ENCODE measurements around the gene ZBTB34. TPM values are rescaled to one million over a fixed set of nuclear protein-coding genes. Genes with fewer than 3 reads are reported as not detected.

Gene ZBTB34
- total RNA-seq, 6 experiments from 2014 or later, result 2.0 to 3.4 (median 2.3) TPM

DNA sequence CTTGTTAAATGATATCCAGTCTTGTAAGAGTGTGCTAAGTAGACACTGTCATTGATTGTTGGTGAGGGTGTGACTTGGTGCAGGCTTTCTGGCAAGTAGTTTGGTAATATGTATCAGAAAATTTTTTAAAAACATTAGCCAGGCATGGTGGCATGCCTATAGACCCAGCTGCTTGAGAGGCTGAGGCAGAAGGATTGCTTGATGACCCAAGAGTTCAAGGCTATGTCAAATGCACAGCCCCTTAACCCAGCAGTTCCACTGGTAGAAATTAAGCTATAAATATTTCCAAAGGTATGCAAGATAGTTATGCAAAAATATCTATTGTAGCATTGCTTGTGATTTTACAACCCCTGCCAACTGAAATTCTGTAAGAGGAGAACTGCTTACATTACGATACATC lies 31.4 kb upstream of the ZBTB34 start:
- Histone ChIP-seq H3K4me1 (peaks cover 0 to 5% (median 0%) of the 10 kb centered on the region in 4 donors), H3K27me3 (no peaks in the 10 kb centered on the region), H3K4me3 (no peak overlapping the region), H3K9me3 (no peaks in the 10 kb centered on the region), H3K36me3 (peaks cover 0 to 18% (median 15%) of the 10 kb centered on the region in 4 donors), H3K27ac (no peak overlapping the region)
- intact Hi-C loops (cut with DNase I), result no loop called here
- TF ChIP-seq, protein P1, sequence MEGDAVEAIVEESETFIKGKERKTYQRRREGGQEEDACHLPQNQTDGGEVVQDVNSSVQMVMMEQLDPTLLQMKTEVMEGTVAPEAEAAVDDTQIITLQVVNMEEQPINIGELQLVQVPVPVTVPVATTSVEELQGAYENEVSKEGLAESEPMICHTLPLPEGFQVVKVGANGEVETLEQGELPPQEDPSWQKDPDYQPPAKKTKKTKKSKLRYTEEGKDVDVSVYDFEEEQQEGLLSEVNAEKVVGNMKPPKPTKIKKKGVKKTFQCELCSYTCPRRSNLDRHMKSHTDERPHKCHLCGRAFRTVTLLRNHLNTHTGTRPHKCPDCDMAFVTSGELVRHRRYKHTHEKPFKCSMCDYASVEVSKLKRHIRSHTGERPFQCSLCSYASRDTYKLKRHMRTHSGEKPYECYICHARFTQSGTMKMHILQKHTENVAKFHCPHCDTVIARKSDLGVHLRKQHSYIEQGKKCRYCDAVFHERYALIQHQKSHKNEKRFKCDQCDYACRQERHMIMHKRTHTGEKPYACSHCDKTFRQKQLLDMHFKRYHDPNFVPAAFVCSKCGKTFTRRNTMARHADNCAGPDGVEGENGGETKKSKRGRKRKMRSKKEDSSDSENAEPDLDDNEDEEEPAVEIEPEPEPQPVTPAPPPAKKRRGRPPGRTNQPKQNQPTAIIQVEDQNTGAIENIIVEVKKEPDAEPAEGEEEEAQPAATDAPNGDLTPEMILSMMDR (IDR thresholded peaks at IDR 0.05), result no peak
- TF ChIP-seq POLR2A (IDR thresholded peaks at IDR 0.05), result no peak
- ATAC-seq (no peak), DNase-seq (no peak)
- 100% methylated on average over 1 of the region's 1 CpG for WGBS (ENCODE audit: insufficient coverage, low coverage, low lambda C conversion rate, missing lambda C conversion rate)

DNA sequence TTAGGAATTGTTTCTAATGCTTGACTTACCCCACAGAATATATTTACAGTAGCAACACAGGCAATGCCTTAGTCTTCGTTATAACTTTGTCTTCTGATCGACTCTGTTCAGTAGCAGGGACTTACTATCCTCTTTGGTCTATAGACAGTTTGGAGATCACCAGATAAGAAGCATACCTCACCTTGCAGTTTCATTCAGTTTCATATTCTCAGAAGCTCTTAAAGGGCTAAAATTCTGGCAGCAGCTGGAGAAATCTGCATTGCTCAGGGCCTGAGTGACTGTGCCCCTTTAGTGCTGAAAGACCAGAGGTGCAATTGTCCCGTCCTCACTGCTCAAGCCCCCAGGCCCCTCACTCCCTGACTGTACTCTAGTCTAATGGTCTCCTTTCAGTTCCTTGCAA lies 29.6 kb upstream of the ZBTB34 start:
- H3K27ac ChIP-seq, result no peak overlapping the region
- WGBS (ENCODE audit: insufficient coverage, low coverage, low lambda C conversion rate, missing lambda C conversion rate), result 90% methylated on average over 3 of the region's 3 CpGs
- ATAC-seq, result no peak
- H3K4me1 ChIP-seq, result no peaks in the 10 kb centered on the region
- no peak for DNase-seq
- peaks cover 0 to 27% (median 16%) of the 10 kb centered on the region in 4 donors for H3K36me3 ChIP-seq
- TF ChIP-seq, protein P1 (IDR thresholded peaks at IDR 0.05), result no peak
- TF ChIP-seq POLR2A (IDR thresholded peaks at IDR 0.05), result no peak
- intact Hi-C loops (cut with DNase I), result no loop called here
- H3K27me3 ChIP-seq, result no peaks in the 10 kb centered on the region
- no peak overlapping the region for H3K4me3 ChIP-seq
- no peaks in the 10 kb centered on the region for H3K9me3 ChIP-seq

DNA sequence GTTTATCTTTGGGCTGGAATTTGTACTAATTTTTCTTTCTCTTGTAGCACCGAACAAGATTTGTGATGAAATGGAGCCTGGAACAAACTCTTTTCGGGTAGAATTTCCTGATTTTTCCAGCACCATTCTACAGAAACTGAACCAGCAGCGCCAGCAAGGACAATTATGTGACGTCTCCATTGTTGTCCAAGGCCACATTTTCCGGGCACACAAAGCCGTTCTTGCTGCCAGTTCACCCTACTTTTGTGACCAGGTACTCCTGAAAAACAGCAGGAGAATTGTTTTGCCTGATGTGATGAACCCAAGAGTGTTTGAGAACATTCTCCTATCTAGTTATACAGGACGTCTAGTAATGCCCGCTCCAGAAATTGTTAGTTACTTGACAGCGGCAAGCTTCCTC lies 28.0 kb upstream of the ZBTB34 start:
- Histone ChIP-seq H3K36me3 (peaks cover 0 to 30% (median 16%) of the 10 kb centered on the region in 4 donors), H3K4me1 (no peaks in the 10 kb centered on the region), H3K27ac (no peak overlapping the region), H3K27me3 (no peaks in the 10 kb centered on the region), H3K9me3 (no peaks in the 10 kb centered on the region), H3K4me3 (no peak overlapping the region)
- intact Hi-C loops (cut with DNase I), result no loop called here
- TF ChIP-seq, protein P1 (IDR thresholded peaks at IDR 0.05), result no peak
- no peak for TF ChIP-seq POLR2A (IDR thresholded peaks at IDR 0.05)
- DNase-seq, result no peak
- WGBS (ENCODE audit: insufficient coverage, low coverage, low lambda C conversion rate, missing lambda C conversion rate), result 85% methylated on average over 8 of the region's 9 CpGs
- no peak for ATAC-seq

DNA sequence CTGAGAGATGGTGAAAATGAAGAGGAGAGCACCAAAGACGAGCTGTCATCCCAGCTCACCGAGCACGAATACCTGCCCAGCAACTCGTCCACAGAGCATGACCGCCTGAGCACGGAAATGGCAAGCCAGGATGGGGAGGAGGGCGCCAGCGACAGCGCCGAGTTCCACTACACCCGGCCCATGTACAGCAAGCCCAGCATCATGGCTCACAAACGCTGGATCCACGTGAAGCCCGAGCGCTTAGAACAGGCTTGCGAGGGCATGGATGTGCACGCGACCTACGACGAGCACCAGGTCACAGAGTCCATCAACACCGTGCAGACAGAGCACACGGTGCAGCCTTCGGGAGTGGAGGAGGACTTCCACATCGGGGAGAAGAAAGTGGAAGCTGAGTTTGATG lies 27.4 kb upstream of the ZBTB34 start:
- Histone ChIP-seq H3K27ac (no peak overlapping the region), H3K4me1 (no peaks in the 10 kb centered on the region), H3K4me3 (no peak overlapping the region), H3K27me3 (no peaks in the 10 kb centered on the region), H3K36me3 (peaks cover 0 to 30% (median 16%) of the 10 kb centered on the region in 4 donors), H3K9me3 (no peaks in the 10 kb centered on the region)
- TF ChIP-seq, protein P1 (IDR thresholded peaks at IDR 0.05), result no peak
- no peak for TF ChIP-seq POLR2A (IDR thresholded peaks at IDR 0.05)
- intact Hi-C loops (cut with DNase I), result no loop called here
- ATAC-seq (no peak), DNase-seq (no peak)
- WGBS (ENCODE audit: insufficient coverage, low coverage, low lambda C conversion rate, missing lambda C conversion rate), result over 99% methylated on average over 13 of the region's 24 CpGs
